GM19452 (cell line): ENCODE results near the gene NUDCD3.

ENCODE experiments used
- ATAC-seq: cut with Tn5 transposase; IDR thresholded peaks from one replicate; pipeline ENCODE4 v1.9.1; 2021; ENCODE audit not compliant: unreplicated experiment

NUDCD3 gene

GRCh38 chr7:44385434-44386138 is 104.9 kb downstream of the NUDCD3 start:
- ATAC-seq: no peak

DNA sequence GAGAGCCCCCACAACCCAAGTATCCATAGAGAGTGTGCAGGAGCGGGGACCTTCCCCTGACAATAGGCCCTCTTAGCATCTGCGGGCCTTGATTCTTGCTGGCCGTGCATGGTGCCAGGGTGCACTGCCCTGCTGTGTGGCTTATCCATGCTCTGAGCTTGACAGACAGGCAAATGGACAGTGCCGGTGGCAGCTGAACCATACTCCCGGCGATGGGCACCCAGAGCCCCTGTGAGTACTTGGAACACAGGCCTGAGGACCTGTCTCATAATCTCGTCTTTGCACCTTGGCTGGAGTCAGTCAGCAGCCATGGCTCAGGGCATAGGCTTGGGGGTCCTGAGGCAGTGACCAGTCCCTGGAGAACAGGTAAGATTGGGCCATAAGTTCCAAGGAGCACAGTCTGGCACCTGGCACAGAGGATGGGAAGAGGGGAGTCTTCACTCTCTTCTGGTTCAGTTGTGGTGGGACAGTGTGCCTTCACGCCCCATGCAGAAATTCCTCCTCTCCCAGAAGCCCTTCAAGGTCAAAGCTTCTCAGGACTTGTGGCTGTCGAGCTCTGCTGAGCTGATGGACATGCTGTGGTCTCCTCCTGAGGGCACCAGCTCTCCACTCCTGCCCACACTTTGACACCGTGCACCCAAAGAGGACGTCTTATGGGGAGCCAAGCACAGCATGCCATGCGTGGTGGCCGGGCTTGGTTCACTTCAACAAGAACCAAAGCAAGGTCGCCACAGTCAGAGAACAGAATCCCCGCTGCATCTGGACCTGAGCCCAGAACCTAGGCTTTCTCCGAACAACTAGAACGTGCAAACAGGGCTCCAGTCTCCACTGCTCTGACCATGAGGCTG is 105.6 kb downstream of the NUDCD3 start:
- no peak for ATAC-seq

GRCh38 chr7:44383566-44383965 is 106.9 kb downstream of the NUDCD3 start:
- ATAC-seq: no peak

DNA sequence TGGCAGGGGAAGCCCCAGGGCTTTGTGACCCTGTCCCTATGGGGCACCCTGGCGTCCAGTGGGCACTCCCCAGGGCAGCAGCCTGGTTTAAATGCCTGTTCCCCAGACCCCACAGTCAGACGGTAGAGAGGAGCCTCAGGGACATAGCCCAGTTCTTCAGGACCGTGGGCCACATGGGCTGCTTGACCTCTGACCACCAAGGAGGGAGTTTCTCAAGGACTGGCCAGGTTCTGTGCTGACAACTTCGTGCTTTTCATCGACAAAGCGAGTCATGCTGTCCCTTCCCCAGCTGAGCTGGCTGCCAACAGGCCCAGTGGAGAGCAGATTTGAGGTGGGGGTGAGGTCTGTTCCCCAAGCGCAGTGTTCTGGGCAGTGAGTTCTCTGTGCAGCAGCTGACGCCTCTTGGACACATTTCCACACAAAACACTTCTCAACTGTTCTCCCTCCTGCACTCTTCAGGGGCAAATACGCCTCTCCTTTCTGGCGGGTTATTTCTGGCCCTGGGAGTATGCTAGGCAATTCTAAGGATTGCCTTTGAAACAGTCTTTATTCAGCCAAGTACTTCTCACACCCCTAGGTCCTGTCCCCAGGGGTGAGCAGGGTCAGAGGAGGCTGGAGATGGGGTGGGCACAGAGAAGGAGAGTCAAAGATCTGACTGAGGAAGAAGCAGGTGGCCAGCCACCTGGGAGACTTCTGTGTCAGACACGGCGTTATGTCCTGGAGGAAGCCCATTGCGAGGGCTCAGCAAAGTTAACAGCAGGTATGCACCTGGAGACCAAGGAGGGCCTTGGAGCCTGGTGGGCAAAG is 107.8 kb downstream of the NUDCD3 start:
- no peak for ATAC-seq

GRCh38 chr7:44381494-44382220 is 108.8 kb downstream of the NUDCD3 start:
- ATAC-seq: no peak

DNA sequence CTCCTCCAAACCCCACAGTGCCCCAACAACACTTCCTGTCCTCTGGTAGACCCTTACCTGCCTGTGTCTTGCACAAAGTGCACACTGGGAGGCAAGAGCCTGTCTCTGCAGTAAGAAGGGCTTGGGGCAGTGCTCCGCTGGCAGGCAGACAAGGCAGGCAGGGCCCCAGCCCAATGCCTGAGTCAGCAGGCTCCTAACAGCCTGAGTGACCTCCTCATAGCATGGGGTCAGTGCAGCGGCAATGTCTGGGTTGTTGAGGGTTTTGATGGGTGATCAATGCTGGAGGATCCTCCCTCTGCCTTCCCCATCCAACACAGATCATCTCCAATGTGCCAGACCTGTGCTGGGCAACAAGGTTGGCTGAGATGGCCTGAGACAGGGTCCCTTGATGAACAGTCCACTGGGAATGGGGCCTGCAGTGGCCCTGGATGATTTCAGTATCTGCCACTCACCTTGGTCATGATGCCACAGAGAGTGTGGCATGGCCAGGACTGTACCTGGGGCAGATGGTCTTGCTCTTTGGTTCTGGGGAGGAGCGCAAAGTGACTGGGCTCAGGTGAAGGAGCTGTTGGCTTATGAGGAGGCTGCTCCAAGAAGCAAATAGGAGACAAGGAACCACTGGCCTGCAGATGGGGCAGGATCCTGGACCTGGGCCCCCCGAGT is 109.5 kb downstream of the NUDCD3 start:
- no peak for ATAC-seq

DNA sequence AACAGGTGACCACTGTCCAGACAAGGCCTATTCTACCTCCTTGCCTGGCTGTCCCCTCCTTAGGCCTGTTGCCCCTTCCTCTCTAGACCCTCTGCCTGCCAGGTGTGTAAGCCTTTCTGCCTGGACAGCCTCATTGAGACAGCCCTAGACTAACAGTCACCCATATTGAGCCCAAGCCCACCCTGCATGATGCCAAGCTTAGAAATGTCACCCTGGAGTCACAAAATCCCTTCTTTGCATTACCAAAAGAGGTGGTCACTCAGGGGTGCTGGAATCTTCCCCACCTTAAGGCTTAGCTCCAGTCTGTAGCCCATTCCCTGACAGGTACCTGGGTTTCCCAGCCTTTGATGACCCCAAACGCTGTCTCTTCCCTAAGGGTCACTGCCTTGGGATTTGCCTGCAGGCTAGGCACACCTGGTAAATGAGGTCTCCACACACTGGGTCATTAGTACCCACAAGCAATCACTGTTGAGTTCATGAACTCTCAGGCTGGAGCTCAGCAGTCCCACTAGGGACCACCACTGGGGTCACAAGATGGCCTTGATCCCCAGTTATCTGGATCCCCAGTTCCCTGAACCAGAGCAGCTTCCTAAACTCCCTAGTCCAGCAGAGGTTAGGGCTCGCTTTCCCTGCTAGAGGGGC is 110.1 kb downstream of the NUDCD3 start:
- no peak for ATAC-seq

- no peak for ATAC-seq
These were observed 110.9 kb downstream of the NUDCD3 start for GRCh38 chr7:44379366-44380188.

GRCh38 chr7:44378744-44379143 is 111.7 kb downstream of the NUDCD3 start:
- no peak for ATAC-seq

DNA sequence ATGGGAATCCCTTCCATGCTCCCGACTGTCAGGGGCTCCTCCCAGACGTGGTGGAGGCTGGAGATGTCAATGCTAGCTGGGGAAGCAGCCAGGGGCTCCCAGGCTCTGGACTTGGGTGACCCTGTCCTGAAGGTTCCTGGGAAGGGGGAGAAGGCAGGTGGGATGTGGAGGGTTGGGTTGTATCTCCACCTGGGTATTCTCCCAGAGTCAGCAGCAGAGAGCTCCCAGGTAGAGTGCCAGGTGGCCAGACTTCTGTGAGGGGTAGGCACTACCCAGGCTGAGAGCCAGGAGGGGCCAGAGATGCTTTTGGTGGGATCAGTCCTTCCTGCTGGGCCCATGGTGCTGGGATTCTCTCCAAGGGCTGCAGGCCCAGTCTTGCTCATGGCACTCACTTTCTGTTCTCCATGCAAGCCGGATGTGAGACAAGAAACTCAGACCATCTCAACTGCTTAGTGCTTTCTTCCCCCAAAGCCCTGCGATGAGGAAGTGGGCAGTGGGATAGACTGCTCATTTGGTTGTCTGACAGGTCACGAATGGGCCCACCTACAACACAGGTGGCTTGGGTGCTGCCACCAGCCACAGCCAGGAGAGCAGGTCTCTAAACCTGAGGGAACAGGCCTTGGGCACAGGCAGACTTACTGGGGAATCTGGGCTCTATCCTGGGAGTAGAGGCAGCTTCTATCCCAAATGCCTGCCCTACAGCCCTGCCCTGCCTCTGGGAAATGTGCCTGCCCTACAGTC is 112.6 kb downstream of the NUDCD3 start:
- ATAC-seq: peak; percentile 86

DNA sequence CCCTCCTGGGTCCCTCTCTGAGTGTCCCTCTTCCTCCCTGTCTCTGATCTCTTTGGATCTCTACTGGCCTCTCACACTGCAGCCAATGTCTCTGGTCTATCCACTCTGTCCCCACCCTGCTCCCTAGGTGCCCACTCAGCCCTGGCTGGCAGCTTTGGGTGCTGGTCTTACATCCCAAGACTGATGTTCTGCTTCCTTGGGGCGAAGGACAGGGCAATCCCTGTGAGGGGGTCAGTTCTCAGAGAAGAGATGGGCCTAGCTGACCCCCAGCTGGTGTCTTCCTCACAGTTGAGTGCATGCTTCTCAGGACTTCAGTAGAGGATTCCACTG is 113.4 kb downstream of the NUDCD3 start:
- no peak for ATAC-seq

GRCh38 chr7:44376429-44377133 is 113.9 kb downstream of the NUDCD3 start:
- ATAC-seq: no peak

- ATAC-seq: no peak
These were observed 114.5 kb downstream of the NUDCD3 start for GRCh38 chr7:44375926-44376342.

DNA sequence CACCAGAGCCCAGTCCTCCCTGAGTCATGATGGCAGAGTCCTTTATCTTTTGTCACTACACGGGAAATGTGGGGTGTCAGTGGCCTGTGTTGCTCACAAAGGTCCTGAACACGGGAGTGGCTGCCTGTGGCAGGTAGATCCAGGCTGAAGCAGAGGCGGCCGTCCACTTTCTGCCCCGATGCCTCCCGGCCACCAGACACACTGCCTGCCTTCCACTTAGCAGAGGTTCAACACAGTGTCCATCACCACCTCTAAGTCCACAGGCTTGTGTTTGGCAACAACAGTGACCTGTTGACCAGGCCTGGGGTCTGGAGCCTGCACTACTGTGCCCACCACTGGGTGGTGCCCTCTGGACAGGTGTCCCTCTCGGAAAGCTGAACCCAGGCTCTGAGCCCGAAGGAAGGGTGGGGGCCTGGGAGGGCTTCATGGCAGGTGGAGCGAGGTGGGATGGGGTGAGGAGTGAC is 115.2 kb downstream of the NUDCD3 start:
- no peak for ATAC-seq

DNA sequence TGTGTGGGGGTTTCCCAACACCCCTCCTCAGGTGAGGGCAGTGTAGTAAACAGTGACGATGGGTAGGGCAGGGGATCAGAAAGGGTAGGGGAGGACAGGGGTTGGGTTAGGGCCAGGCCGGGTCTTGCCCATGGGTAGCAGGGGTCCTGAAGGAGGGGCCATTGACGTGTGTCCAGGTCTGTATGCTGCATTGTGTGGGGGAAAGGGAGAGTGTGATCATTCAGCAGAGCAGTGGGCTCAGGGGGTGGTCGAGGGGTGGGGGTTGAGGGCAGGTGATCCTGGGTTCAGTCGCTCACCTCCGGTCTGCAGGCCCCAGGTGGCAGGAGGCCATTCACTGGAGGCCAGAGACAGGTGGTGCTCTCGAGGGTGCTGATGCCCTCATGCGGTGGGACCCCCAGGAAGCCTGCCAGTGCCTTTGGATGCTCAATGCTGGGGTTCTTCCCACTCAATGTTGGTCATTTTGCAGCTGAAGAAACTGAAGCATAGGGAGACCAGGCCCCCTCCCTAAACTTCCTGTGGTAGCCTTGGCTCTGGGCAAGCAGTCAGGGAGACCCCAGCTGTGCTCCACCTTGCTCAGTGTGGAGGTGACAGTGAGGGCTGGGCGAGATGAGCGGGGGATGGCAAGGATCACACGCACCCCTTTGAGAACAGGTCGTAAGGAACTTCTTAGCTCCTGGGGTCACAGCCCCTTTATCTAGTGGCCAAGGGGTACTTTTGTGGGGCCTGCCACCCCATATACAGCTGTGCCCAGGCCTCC is 116.3 kb downstream of the NUDCD3 start:
- no peak for ATAC-seq

DNA sequence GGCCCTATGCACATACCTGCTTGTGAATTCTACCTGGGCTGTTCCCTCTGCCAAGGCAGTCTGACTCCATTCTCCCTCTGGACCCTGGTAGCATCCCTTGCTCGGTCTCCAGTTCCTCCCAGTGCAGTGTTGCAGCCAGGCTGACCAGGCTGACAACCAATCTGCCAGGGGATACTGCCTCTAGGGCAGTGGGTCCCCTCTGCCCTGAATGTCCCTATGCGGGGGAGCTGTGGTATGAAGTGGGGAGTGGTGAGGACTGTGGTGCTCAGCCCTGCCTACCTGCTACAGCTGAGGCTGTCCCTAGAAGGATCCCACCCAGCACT is 117.1 kb downstream of the NUDCD3 start:
- no peak for ATAC-seq
